GM12872 (cell line): ENCODE data around the gene LCOR.

Experiments used
- TF ChIP-seq, protein P1 (sequence below): IDR thresholded peaks from 3 replicates; pipeline ENCODE4 v1.5.1; 2011; ENCODE audit warnings: low read depth, mild to moderate bottlenecking, low read length, moderate library complexity; ENCODE audit not compliant: insufficient read depth

Gene LCOR

DNA sequence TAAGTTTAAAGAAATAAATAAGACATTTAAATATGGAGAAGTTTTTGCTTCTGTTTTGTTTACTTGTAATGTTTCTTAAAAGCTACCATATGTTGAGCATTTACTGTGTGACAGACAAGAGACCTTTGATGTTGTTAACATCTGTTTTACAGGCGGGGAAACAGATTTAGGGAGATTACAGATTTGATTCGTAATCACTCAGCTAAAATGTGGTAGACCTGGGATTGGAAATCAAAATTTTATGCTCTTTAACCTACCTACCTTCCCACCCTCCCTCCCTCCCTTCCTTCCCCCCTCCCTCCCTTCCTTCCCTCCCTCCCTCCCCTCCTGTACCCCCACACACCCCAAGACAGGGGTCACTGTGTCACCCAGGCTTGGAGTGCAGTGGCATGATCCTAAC is 11.7 kb downstream of the LCOR start:
- TF ChIP-seq, protein P1, sequence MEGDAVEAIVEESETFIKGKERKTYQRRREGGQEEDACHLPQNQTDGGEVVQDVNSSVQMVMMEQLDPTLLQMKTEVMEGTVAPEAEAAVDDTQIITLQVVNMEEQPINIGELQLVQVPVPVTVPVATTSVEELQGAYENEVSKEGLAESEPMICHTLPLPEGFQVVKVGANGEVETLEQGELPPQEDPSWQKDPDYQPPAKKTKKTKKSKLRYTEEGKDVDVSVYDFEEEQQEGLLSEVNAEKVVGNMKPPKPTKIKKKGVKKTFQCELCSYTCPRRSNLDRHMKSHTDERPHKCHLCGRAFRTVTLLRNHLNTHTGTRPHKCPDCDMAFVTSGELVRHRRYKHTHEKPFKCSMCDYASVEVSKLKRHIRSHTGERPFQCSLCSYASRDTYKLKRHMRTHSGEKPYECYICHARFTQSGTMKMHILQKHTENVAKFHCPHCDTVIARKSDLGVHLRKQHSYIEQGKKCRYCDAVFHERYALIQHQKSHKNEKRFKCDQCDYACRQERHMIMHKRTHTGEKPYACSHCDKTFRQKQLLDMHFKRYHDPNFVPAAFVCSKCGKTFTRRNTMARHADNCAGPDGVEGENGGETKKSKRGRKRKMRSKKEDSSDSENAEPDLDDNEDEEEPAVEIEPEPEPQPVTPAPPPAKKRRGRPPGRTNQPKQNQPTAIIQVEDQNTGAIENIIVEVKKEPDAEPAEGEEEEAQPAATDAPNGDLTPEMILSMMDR: no peak

DNA sequence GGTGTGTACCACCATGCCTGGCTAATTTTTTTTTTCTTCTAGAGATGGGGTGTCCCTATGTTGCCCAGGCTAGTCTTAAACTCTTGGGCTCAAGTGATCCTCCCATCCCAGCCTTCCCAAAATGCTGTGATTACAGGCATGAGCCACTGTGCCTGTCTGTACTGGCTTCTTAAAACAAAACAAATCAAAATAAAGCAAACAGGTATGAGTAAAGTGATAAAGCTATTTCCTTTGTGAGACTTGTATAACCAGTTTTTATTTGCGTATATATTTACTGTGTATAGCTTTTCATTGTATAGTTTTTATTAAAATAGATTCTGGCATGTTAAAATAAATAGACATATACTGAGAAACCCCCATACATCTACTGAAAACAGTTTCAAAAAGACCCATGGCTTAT is 14.3 kb downstream of the LCOR start:
- TF ChIP-seq, protein P1: no peak

GRCh38 chr10:96846926-96847325 is 14.8 kb downstream of the LCOR start:
- TF ChIP-seq, protein P1: no peak

- TF ChIP-seq, protein P1: no peak
These were observed 18.0 kb downstream of the LCOR start for GRCh38 chr10:96850113-96850512.

DNA sequence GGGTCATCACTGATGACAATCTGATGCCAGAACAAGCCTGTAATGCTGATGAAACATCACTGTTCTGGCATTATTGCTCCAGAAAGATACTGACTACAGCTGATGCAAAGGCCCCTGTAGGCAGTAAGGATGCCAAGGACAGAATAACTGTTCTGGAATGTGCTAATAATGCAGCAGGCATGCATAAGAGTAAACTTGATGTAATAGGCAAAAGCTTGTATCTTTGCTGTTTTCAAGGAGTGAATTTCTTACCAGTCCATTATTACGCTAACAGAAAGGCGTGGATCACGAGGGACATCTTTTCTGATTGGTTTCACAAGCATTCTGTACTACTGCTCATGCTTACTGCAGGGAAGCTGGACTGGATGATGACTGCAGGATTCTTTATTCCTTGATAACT is 18.7 kb downstream of the LCOR start:
- TF ChIP-seq, protein P1: no peak

DNA sequence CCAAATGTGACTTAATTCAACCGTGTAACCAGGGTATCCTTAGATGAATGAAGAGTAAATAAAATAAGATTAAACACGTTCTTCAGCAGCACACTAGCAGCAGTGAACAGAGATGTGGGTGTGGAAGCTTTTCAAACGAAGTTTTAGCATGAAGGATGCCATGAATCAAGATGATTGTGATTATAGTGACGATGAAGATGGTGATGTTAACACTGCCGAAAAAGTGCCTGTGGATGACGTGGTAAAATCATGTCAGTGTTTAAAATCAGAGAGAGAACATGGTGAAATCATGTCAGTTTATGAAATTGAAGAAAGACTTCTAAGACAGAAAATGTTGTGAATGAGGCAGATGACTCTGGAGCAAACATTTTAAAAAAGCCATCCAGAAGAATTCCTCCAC is 19.2 kb downstream of the LCOR start:
- TF ChIP-seq, protein P1: no peak

- TF ChIP-seq, protein P1: no peak
These were observed 24.2 kb downstream of the LCOR start for GRCh38 chr10:96856317-96856716.
